GM12892 (cell line): ENCODE measurements around the gene HCK.

ENCODE experiments used
- POLR2A ChIP-seq: IDR thresholded peaks from 2 replicates; pipeline ENCODE4 v1.6.1; 2011; ENCODE audit warnings: low read depth, low read length, control low read depth
- POLR2AphosphoS5 ChIP-seq: IDR thresholded peaks from 2 replicates; pipeline ENCODE4 v1.6.1; 2011; ENCODE audit warnings: low read depth, low read length, control low read depth

GRCh38 chr20:32083469-32083868 lies 31.4 kb downstream of the HCK start:
- TF ChIP-seq POLR2AphosphoS5 (no peak), POLR2A (no peak)
